Activated B cell treated with CpG ODN at 0.5 μM for 24 hours (primary cell): ENCODE results near the gene ZNF503. TPM values are rescaled to one million over a fixed set of nuclear protein-coding genes. Genes with fewer than 3 reads are reported as not detected.

ENCODE experiments used
- ATAC-seq: fragments of 200-7000 bp; cut with Tn5 transposase; one replicate; pipeline ENCODE4 v1.10.0; 2021; ENCODE audit warnings: low read depth, mild to moderate bottlenecking, moderate library complexity
- CTCF ChIA-PET: fragments of 350-600 bp; sonication (Branson Sonifier 250); formaldehyde crosslinking; loops from one replicate; lab custom pipeline; 2021; ENCODE audit warnings: antibody characterized with exemption; lab: Charles Lee
- POLR2A ChIA-PET: fragments of 350-600 bp; sonication (Branson Sonifier 250); formaldehyde crosslinking; loops from one replicate; lab custom pipeline; 2021; ENCODE audit warnings: antibody characterized with exemption; lab: Charles Lee
- DNase-seq: peaks from one replicate; pipeline ENCODE4 v3.0.0; 2022
- H3K27ac Mint-ChIP-seq: one replicate; pipeline ENCODE4 v1.8.0; 2020; ENCODE audit warnings: mixed read lengths
- H3K27me3 Mint-ChIP-seq: one replicate; pipeline ENCODE4 v1.8.0; 2021; ENCODE audit warnings: mixed read lengths
- H3K36me3 Mint-ChIP-seq: one replicate; pipeline ENCODE4 v1.8.0; 2021; ENCODE audit warnings: low read depth, mixed read lengths
- H3K4me1 Mint-ChIP-seq: one replicate; pipeline ENCODE4 v1.8.0; 2021; ENCODE audit warnings: mixed read lengths
- H3K4me3 Mint-ChIP-seq: one replicate; pipeline ENCODE4 v1.8.0; 2020; ENCODE audit warnings: mild to moderate bottlenecking, mixed read lengths
- H3K9me3 Mint-ChIP-seq: one replicate; pipeline ENCODE4 v1.8.0; 2020; ENCODE audit warnings: mixed read lengths
- intact Hi-C: fragments of 100-400 bp; cut with micrococcal nuclease; formaldehyde crosslinking; loops from one replicate; pipeline ENCODE4 v1.15.1; 2024
- total RNA-seq: library from RNA; stranded (reverse); gene quantifications from 2 replicates; pipeline ENCODE4 v1.2.3, GENCODE V29; 2022
- TF ChIP-seq, protein P1 (sequence below): fragments of 200-600 bp; IDR thresholded peaks from one replicate; pipeline ENCODE4 v1.8.0; 2022; ENCODE audit warnings: antibody characterized with exemption, mild to moderate bottlenecking

The ZNF503 gene
- total RNA-seq, 1 donor from 2014 or later = not detected

DNA sequence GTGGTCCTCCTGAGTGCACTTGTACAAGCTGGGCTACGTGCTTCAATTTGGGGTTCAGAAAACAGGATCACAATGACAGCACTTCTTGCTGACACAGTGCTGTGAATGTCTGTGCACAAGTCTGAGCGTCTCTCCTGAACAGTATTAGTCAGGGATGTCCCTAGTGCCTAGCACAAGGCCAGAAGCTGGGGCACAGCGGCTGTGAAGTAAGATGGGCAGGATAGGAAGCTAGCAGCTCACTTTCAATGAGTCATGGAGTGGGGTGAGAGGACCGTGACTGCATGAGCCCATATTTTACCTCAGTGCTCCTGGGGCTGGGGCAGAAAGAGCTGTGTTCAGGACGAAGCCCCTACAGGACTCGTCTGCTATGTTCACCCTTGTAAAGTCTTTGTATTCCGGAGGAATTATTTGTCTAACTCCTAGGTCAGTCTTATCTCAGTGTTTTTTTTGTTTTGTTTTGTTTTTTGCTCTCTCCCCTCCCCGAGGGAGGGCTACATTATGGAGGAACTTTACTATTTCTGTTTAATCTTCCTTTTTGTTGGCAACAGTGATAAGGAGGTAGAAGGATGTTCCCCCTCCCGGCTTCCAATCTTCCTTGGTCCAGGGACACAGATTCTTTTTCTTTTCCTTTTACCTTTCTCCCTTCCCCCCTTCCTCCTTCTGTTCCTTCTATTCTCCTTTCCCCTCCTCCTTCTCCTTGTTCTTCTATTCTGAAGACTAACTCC lies 27.0 kb upstream of the ZNF503 start:
- H3K4me3 Mint-ChIP-seq = no peak overlapping the region

DNA sequence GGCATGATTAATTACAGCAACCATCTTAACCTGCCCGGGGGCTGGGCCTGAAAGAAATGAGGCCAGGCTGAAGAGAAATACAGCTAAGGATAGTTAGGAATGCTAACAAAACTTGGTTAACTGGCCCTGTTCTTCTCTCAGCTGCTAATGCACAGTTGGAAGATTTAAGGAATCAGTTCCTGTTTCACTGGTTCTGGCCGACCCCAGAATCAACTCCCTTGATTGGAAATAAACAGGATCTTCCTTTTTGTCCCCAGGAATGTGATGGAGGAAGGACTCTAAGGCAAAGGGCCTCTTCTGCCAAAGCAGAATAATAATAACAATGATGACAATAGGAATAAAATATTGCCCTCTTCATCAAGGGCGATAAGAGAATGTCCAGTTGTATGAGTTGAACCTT lies 26.4 kb upstream of the ZNF503 start:
- Mint-ChIP-seq H3K4me3 (no peak overlapping the region), H3K9me3 (no peaks in the 10 kb centered on the region), H3K27me3 (peaks cover 41% of the 10 kb centered on the region), H3K36me3 (no peaks in the 10 kb centered on the region), H3K27ac (no peak overlapping the region), H3K4me1 (peaks cover 7% of the 10 kb centered on the region)
- ATAC-seq = no peak
- TF ChIP-seq, protein P1, sequence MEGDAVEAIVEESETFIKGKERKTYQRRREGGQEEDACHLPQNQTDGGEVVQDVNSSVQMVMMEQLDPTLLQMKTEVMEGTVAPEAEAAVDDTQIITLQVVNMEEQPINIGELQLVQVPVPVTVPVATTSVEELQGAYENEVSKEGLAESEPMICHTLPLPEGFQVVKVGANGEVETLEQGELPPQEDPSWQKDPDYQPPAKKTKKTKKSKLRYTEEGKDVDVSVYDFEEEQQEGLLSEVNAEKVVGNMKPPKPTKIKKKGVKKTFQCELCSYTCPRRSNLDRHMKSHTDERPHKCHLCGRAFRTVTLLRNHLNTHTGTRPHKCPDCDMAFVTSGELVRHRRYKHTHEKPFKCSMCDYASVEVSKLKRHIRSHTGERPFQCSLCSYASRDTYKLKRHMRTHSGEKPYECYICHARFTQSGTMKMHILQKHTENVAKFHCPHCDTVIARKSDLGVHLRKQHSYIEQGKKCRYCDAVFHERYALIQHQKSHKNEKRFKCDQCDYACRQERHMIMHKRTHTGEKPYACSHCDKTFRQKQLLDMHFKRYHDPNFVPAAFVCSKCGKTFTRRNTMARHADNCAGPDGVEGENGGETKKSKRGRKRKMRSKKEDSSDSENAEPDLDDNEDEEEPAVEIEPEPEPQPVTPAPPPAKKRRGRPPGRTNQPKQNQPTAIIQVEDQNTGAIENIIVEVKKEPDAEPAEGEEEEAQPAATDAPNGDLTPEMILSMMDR = no peak
- intact Hi-C loops = no loop called here
- no peak for DNase-seq
- POLR2A ChIA-PET = no interaction called here
- CTCF ChIA-PET = interaction anchor here (1.1 kb wide), 1 partner anchor 14 kb away, joined by 3 read pairs; no protein-coding TSS in a partner anchor

More for the DNA sequence above, 27.0 kb upstream of the ZNF503 start:
- TF ChIP-seq, protein P1 = no peak
- peaks cover 7% of the 10 kb centered on the region for H3K4me1 Mint-ChIP-seq
- POLR2A ChIA-PET = no interaction called here
- intact Hi-C loops = no loop called here
- DNase-seq (no peak), ATAC-seq (no peak)
- H3K27ac Mint-ChIP-seq = no peak overlapping the region
- CTCF ChIA-PET = interaction anchor here (1.1 kb wide), 1 partner anchor 13 kb away, joined by 3 read pairs; no protein-coding TSS in a partner anchor
- no peaks in the 10 kb centered on the region for H3K36me3 Mint-ChIP-seq
- peaks cover 45% of the 10 kb centered on the region for H3K27me3 Mint-ChIP-seq
- H3K9me3 Mint-ChIP-seq = no peaks in the 10 kb centered on the region

DNA sequence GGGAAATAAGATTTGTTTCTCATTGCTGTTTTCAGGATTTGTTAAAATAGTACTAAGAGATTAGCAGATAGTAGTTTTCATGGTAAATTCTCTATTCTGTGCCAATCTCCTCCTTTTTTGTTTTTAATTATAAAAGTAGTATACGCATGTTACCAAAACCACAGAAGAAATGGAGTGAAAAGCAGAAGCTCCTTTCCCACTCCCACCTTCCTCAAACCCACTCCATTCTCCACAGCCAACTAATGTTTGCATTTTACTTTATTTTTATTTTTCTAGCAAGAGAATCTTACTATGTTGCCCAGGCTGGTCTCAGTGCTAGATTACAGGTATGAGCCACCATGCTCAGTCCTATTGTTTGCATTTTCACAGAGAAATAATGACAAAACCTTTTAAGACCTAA lies 25.3 kb upstream of the ZNF503 start:
- Mint-ChIP-seq H3K9me3 (no peaks in the 10 kb centered on the region), H3K4me3 (no peak overlapping the region), H3K27ac (no peak overlapping the region), H3K36me3 (no peaks in the 10 kb centered on the region), H3K4me1 (peaks cover 4% of the 10 kb centered on the region), H3K27me3 (peaks cover 33% of the 10 kb centered on the region)
- ChIA-PET CTCF (no interaction called here), POLR2A (no interaction called here)
- TF ChIP-seq, protein P1 = no peak
- DNase-seq (no peak), ATAC-seq (no peak)
- intact Hi-C loops = no loop called here

DNA sequence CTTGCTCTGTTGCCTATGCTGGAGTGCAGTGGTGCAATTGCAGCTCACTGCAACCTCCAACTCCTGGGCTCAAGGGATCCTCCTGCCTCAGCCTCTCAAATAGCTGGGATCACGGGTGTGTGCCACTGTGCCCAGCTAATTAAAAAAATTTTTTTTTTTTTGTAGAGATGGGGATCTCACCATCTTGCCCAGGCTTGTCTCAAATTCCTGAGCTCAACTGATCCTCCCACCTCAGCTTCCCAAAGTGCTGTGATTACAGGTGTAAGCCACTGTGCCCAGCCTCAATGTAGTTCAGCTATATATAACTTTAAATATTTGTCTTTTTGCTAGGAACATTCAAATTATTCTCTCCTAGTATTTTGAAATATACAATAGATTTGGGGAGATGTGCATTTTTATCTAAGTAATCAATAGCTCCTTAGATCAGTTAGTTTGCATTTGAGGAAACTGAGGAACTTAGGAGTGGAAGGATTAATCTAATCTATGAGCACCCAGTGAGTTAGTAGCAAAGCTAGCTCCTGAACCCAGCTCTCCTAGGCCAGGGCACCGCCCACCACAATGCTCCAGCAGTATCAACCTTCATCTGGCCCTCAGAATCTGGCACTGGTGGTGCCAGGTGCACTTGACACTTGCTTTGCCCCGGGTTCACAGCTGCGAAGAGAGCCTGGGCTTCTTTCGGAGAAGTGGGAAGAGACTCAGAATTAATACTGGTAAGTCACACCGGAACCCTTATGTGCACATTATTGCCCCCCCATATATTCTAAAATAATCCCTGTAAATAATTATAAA lies 23.9 kb upstream of the ZNF503 start:
- Mint-ChIP-seq H3K27ac (no peak overlapping the region), H3K36me3 (no peaks in the 10 kb centered on the region), H3K9me3 (no peaks in the 10 kb centered on the region), H3K4me1 (peaks cover under 1% of the 10 kb centered on the region), H3K4me3 (no peak overlapping the region), H3K27me3 (peaks cover 28% of the 10 kb centered on the region)
- ATAC-seq = no peak
- CTCF ChIA-PET = no interaction called here
- no peak for DNase-seq
- TF ChIP-seq, protein P1 = no peak
- intact Hi-C loops = no loop called here
- POLR2A ChIA-PET = no interaction called here

DNA sequence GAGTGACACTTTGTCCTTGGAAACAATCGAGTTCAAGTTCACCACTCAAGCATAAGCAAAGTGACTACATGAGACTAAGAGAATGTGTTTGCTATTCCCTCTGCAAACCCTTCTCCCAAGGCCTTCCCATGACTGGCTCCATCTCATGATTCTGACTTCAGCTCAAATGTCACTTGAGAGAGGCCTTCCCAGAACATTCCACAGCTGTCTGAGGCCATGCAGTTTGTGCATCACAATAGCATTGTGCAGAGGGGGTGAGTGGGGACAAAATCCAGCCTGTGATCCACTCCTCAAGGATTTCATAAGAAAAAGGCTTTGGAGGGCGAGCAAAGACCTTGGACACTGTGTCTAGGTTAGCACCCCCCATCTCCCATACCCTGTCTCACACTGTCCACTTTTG lies 23.0 kb upstream of the ZNF503 start:
- H3K9me3 Mint-ChIP-seq = no peaks in the 10 kb centered on the region
- intact Hi-C loops = no loop called here
- H3K36me3 Mint-ChIP-seq = no peaks in the 10 kb centered on the region
- H3K27ac Mint-ChIP-seq = no peak overlapping the region
- ChIA-PET CTCF (no interaction called here), POLR2A (no interaction called here)
- TF ChIP-seq, protein P1 = no peak
- H3K4me1 Mint-ChIP-seq = no peaks in the 10 kb centered on the region
- DNase-seq (no peak), ATAC-seq (no peak)
- no peak overlapping the region for H3K4me3 Mint-ChIP-seq
- H3K27me3 Mint-ChIP-seq = peaks cover 20% of the 10 kb centered on the region
